Gastrocnemius medialis (tissue), 4 donors: ENCODE measurements around the gene CTNNA2.

Source experiments
- POLR2A ChIP-seq, 2 donors: fragments of 450-650 bp; IDR thresholded peaks; one replicate each; pipeline ENCODE4 v1.6.1; 2017; ENCODE audit warnings: antibody characterized with exemption in 2 of 2, mild to moderate bottlenecking in 2 of 2, moderate library complexity in 2 of 2
- TF ChIP-seq, protein P1 (sequence below), 5 experiments: fragments of 450-650 bp in 3 of 5; fragments of 200-600 bp in 2 of 5; sonication (generic) in 2 of 5; IDR thresholded peaks in 4 of 5; conservative IDR thresholded peaks in 1 of 5; 1 replicate in 4 of 5; 2 replicates in 1 of 5; pipeline ENCODE4 v1.5.1; 2016 to 2019; ENCODE audit warnings: antibody characterized with exemption in 5 of 5, mild to moderate bottlenecking in 3 of 5, moderate library complexity in 3 of 5

DNA sequence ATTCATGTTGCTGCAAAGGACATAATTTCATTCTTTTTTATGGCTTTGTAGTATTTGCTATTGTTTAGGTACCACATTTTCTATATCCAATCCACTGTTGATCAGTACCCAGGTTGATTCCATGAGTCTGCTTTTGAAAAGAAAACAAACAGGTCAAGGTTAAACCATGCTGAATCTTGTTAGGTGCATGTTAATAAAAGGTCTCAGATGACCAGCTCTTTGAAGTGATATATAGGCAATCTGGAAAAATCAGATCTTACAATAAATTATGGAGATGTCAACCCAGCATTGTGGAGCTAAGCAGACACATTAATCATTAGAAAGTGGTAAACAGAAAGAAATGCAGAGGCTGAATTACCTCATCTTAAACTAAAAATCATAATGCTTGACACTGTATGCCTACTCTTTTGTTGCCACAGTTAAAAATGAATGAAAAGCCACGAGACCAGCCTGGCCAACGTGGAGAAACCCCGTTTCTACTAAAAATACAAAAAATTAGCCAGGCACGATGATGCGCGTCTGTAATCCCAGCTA lies 246.0 kb downstream of the CTNNA2 start:
- TF ChIP-seq, protein P1, sequence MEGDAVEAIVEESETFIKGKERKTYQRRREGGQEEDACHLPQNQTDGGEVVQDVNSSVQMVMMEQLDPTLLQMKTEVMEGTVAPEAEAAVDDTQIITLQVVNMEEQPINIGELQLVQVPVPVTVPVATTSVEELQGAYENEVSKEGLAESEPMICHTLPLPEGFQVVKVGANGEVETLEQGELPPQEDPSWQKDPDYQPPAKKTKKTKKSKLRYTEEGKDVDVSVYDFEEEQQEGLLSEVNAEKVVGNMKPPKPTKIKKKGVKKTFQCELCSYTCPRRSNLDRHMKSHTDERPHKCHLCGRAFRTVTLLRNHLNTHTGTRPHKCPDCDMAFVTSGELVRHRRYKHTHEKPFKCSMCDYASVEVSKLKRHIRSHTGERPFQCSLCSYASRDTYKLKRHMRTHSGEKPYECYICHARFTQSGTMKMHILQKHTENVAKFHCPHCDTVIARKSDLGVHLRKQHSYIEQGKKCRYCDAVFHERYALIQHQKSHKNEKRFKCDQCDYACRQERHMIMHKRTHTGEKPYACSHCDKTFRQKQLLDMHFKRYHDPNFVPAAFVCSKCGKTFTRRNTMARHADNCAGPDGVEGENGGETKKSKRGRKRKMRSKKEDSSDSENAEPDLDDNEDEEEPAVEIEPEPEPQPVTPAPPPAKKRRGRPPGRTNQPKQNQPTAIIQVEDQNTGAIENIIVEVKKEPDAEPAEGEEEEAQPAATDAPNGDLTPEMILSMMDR (IDR thresholded peaks at IDR 0.05 in 4 of 5, conservative IDR thresholded peaks at IDR 0.05 in 1 of 5) = no peak
- no peak for TF ChIP-seq POLR2A (IDR thresholded peaks at IDR 0.05)
